GM12878 (cell line): ENCODE results near the gene DCAF12. TPM values are rescaled to one million over a fixed set of nuclear protein-coding genes. Genes with fewer than 3 reads are reported as not detected.
A peak's percentile ranks its signal among the peaks of the same experiment; 100 is the strongest.

Experiments
- EZH2 ChIP-seq: IDR thresholded peaks from 2 replicates; pipeline ENCODE4 v1.6.1; 2012; ENCODE audit warnings: low read depth, mild to moderate bottlenecking, control low read depth, inconsistent platforms, low read length, borderline replicate concordance; ENCODE audit not compliant: control insufficient read depth
- FOXK2 ChIP-seq: fragments of 450-650 bp; IDR thresholded peaks from 2 replicates; pipeline ENCODE4 v1.6.1; 2017; ENCODE audit warnings: mild to moderate bottlenecking, moderate library complexity
- JUND ChIP-seq: IDR thresholded peaks from 2 replicates; pipeline ENCODE4 v1.6.1; 2012; ENCODE audit warnings: low read depth, mild to moderate bottlenecking, low read length, improper control_type of control experiment, moderate library complexity
- POU2F2 ChIP-seq: IDR thresholded peaks from 3 replicates; pipeline ENCODE4 v1.6.1; 2011; ENCODE audit warnings: low read depth, mild to moderate bottlenecking, low read length, borderline replicate concordance
- RCOR1 ChIP-seq: conservative IDR thresholded peaks from 2 replicates; pipeline ENCODE4 v1.6.1; 2012; ENCODE audit warnings: low read depth, low read length, improper control_type of control experiment
- RUNX3 ChIP-seq: IDR thresholded peaks from 2 replicates; pipeline ENCODE4 v1.6.1; 2012; ENCODE audit warnings: low read length, inconsistent platforms
- SMARCA5 ChIP-seq: fragments of 450-650 bp; IDR thresholded peaks from 2 replicates; pipeline ENCODE4 v1.6.1; 2017; ENCODE audit warnings: mild to moderate bottlenecking
- SP1 ChIP-seq: IDR thresholded peaks from one replicate; pipeline ENCODE4 v1.6.1; 2011; ENCODE audit warnings: low read depth, low read length
- SUPT20H ChIP-seq: IDR thresholded peaks from 2 replicates; pipeline ENCODE4 v1.6.1; 2011; ENCODE audit warnings: low read depth, mild to moderate bottlenecking, low read length, moderate library complexity, borderline replicate concordance; ENCODE audit not compliant: control insufficient read depth
- polyA plus RNA-seq, 11 experiments: library from polyadenylated mRNA; depleted of rRNA in 4 of 11; unstranded in 6 of 11; stranded (reverse) in 5 of 11; fragments of >200 nt; fragmentation: Nextera tagmentation in 4 of 11; fragmentation: Illumina TruSeq in 1 of 11; extraction: Ambion mirVana in 4 of 11; extraction: Trizol in 1 of 11; gene quantifications; 1 replicate in 1 of 11; 2 replicates in 10 of 11; pipeline versions ENCODE4 v1.2.1 to v1.2.3, GENCODE V29; 2011 to 2016; ENCODE audit warnings: inconsistent platforms in 2 of 11, missing spikeins in 2 of 11, low read depth in 1 of 11
- total RNA-seq, 4 experiments: library from RNA; depleted of rRNA in 3 of 4; stranded (reverse); fragments of >200 nt in 3 of 4; fragmentation: Illumina TruSeq in 1 of 4; extraction: Trizol in 1 of 4; gene quantifications; 2 replicates each; pipeline versions ENCODE4 v1.2.1 to v1.2.3, GENCODE V29; 2013 to 2021
- TF ChIP-seq, protein P1 (sequence below): fragments of 150-350 bp; IDR thresholded peaks from 2 replicates; pipeline ENCODE4 v1.6.1; 2016; ENCODE audit warnings: low read depth, low read length
- TF ChIP-seq, protein P2 (sequence below): fragments of 450-650 bp; IDR thresholded peaks from 2 replicates; pipeline ENCODE4 v1.6.1; 2017; ENCODE audit warnings: low read depth, mild to moderate bottlenecking, moderate library complexity
- TF ChIP-seq, protein P3 (sequence below): IDR thresholded peaks from 2 replicates; pipeline ENCODE4 v1.6.1; 2011; ENCODE audit warnings: borderline replicate concordance, low read depth, mild to moderate bottlenecking, moderate library complexity, low read length; ENCODE audit not compliant: insufficient read depth, poor library complexity, severe bottlenecking

The DCAF12 gene
- total and polyA plus RNA-seq, 10 of the 15 experiments (the other 5 are each of a cell fraction or from before 2014, with no cell fraction given) = 11.7 to 57.6 (median 34.6) TPM

DNA sequence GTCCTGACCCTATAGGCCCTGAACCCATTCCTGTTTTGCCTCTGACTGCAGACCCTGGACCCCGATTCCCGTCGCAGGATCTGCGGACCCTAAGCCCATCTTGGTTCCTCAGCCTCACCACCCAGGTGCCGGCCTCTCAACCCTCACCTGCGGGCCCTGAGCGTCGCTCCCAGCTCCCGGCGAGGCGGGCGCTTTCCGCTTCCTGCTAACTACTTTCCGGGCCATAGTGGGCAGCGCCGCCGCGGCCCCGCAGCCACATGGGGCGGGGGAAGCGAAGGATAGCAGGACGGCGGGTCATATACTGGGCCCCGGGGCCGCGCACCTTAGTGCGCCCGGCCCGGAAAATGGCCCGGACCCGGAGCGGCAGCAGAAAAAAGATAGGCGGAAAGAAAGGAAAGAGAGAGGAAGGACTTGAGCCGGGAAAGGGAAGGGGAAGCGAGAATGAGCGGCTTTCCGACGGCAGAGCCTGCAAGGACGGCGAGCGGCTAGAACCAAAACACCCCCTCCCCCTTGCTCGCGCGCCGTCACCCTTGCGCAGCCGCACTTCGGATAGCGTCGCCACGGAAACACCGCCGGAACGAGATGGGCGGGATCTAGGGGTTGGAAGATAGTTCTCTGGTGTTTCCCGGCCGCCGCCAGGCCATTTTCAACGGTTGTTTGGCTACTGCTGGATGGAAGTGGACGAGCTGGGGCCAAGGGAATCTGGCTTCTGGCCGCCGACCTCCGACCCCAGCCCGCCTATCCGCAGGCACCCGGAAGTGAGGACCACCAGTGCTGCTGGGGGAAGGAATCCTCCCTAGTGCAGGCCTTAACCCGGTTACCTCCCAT, at the start of gene DCAF12 (continued):
- TF ChIP-seq, protein P1, sequence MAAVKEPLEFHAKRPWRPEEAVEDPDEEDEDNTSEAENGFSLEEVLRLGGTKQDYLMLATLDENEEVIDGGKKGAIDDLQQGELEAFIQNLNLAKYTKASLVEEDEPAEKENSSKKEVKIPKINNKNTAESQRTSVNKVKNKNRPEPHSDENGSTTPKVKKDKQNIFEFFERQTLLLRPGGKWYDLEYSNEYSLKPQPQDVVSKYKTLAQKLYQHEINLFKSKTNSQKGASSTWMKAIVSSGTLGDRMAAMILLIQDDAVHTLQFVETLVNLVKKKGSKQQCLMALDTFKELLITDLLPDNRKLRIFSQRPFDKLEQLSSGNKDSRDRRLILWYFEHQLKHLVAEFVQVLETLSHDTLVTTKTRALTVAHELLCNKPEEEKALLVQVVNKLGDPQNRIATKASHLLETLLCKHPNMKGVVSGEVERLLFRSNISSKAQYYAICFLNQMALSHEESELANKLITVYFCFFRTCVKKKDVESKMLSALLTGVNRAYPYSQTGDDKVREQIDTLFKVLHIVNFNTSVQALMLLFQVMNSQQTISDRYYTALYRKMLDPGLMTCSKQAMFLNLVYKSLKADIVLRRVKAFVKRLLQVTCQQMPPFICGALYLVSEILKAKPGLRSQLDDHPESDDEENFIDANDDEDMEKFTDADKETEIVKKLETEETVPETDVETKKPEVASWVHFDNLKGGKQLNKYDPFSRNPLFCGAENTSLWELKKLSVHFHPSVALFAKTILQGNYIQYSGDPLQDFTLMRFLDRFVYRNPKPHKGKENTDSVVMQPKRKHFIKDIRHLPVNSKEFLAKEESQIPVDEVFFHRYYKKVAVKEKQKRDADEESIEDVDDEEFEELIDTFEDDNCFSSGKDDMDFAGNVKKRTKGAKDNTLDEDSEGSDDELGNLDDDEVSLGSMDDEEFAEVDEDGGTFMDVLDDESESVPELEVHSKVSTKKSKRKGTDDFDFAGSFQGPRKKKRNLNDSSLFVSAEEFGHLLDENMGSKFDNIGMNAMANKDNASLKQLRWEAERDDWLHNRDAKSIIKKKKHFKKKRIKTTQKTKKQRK = no peak
- TF ChIP-seq FOXK2 = no peak
- 0 out of 2 replicates have a peak, but pooled peaks have one; percentile 39 for TF ChIP-seq SMARCA5
- TF ChIP-seq POU2F2 = peak; percentile 37; the same call in 1 of the 3 replicates
- TF ChIP-seq, protein P2, sequence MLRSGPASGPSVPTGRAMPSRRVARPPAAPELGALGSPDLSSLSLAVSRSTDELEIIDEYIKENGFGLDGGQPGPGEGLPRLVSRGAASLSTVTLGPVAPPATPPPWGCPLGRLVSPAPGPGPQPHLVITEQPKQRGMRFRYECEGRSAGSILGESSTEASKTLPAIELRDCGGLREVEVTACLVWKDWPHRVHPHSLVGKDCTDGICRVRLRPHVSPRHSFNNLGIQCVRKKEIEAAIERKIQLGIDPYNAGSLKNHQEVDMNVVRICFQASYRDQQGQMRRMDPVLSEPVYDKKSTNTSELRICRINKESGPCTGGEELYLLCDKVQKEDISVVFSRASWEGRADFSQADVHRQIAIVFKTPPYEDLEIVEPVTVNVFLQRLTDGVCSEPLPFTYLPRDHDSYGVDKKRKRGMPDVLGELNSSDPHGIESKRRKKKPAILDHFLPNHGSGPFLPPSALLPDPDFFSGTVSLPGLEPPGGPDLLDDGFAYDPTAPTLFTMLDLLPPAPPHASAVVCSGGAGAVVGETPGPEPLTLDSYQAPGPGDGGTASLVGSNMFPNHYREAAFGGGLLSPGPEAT = peak; percentile 87
- TF ChIP-seq EZH2 = no peak
- TF ChIP-seq, protein P3, sequence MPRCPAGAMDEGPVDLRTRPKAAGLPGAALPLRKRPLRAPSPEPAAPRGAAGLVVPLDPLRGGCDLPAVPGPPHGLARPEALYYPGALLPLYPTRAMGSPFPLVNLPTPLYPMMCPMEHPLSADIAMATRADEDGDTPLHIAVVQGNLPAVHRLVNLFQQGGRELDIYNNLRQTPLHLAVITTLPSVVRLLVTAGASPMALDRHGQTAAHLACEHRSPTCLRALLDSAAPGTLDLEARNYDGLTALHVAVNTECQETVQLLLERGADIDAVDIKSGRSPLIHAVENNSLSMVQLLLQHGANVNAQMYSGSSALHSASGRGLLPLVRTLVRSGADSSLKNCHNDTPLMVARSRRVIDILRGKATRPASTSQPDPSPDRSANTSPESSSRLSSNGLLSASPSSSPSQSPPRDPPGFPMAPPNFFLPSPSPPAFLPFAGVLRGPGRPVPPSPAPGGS = no peak
- TF ChIP-seq RCOR1 = 0 out of 2 replicates have a peak, but pooled peaks have one; percentile 15
- no peak; the same call in 1 of the 2 replicates for TF ChIP-seq RUNX3
- no peak for TF ChIP-seq SUPT20H
- TF ChIP-seq JUND = no peak
- no peak for TF ChIP-seq SP1
